ENCODE measurements around the gene CFAP68. TPM values are rescaled to one million over a fixed set of nuclear protein-coding genes. Genes with fewer than 3 reads are reported as not detected.
A peak's percentile ranks its signal among the peaks of the same experiment; 100 is the strongest.

Gene CFAP68
- total and polyA plus RNA-seq, 7 donors = 9.1 to 44.3 (median 18.9) TPM

DNA sequence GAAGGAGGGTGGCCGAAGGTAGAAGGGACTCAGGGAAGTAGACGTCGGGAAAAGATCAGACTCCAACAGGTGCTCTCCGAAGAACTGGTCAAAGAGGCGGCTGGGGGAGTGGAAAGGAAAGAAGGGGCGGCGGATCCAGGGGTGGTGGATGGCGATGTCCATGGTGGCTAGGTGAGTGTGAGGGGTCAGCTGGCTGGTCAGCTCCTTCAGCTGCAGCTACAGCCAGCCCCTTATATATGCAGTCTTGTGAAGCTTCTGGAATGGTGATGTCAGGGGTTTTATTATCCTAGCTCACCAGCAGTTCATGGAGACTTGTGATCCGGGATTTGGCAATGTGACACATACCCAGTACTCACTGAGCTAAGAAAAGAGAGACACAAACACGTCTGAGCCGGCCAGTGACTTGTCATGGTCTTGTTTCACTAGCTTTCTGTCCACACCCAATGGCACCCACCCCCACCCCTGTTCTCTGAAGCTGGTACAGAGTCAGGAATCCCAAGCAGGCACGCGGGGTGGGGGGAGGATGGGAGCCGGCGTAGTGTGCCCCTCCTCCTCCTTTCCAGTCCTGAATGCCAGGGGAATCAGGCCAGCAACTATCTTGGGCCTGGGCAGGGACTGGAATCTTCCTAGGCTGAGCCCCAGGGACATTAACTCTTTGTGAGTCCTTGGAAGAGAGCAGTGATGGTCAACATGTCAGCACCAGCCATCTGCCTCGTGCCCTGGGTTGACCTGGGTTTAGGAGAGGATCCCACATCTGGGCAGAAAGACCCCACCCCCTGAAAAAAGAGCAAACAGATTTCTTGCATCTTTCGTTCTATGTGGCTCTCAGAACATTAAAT, 32.4 kb downstream of the CFAP68 start, which contains the start of gene CRYAB:
Gene CRYAB (minus strand): TSS at position 208 of the 839 bp plus-strand sequence. CDS start 46 bp downstream, at position 162.
- H3K27me3 ChIP-seq = no peaks in the 10 kb centered on the region
- DNase-seq = peak; percentile 96
- WGBS, 2 donors = 52 to 55% methylated on average over 17 of the region's 17 CpGs
- TF ChIP-seq POLR2A (IDR thresholded peaks at IDR 0.05) (peak; percentile 76 to 86), POLR2AphosphoS5 (IDR thresholded peaks at IDR 0.05) (peak; percentile 90 to 95 (median 92)), EP300 (IDR thresholded peaks at IDR 0.05) (peak; percentile 3 to 93 (median 68))
- TF ChIP-seq, protein P1, sequence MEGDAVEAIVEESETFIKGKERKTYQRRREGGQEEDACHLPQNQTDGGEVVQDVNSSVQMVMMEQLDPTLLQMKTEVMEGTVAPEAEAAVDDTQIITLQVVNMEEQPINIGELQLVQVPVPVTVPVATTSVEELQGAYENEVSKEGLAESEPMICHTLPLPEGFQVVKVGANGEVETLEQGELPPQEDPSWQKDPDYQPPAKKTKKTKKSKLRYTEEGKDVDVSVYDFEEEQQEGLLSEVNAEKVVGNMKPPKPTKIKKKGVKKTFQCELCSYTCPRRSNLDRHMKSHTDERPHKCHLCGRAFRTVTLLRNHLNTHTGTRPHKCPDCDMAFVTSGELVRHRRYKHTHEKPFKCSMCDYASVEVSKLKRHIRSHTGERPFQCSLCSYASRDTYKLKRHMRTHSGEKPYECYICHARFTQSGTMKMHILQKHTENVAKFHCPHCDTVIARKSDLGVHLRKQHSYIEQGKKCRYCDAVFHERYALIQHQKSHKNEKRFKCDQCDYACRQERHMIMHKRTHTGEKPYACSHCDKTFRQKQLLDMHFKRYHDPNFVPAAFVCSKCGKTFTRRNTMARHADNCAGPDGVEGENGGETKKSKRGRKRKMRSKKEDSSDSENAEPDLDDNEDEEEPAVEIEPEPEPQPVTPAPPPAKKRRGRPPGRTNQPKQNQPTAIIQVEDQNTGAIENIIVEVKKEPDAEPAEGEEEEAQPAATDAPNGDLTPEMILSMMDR (IDR thresholded peaks at IDR 0.05) = no peak
- H3K27ac ChIP-seq = peak within 1 kb of the TSS; percentile 96 to 100 (median 98)
- H3K36me3 ChIP-seq = peaks cover 0 to 13% (median 9%) of the 10 kb centered on the region in 4 donors
- no peaks in the 10 kb centered on the region for H3K9me3 ChIP-seq
- H3K4me1 ChIP-seq = peaks cover 0 to 39% (median 36%) of the 10 kb centered on the region in 4 donors
- intact Hi-C loops (cut with DNase I) = loop anchor here (1.0 kb wide), 1 partner anchor 32 kb away; the partner anchor contains the start of genes CFAP68 and FDXACB1
- peak within 1 kb of the TSS; percentile 52 to 78 (median 73) for H3K4me3 ChIP-seq

DNA sequence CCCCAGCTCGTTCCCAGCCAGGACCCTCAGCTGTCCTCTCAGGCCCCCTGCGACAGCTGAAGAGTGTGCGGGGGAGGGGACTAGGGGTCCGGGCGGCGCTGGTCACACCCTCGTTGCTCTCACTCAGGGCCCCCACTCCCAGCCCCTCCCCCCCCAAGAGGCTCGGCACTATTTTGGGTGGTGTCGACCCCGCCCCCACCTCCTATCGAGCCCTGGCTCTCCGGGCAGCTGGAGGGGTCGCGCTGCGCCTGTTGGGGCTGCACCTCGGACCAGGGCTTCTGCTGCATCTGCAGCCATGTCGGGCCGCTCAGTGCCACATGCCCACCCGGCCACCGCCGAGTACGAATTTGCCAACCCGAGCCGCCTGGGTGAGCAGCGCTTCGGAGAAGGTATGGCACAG, 33.2 kb downstream of the CFAP68 start, which contains the start of gene HSPB2:
Gene HSPB2 (plus strand): TSS at position 200 of the 400 bp plus-strand sequence. CDS start 96 bp downstream, at position 296.
- DNase-seq = peak; percentile 71
- intact Hi-C loops (cut with DNase I) = loop anchor here (1.0 kb wide), 1 partner anchor 33 kb away; the partner anchor contains the start of genes CFAP68 and FDXACB1
- Histone ChIP-seq H3K4me3 (peak within 1 kb of the TSS; percentile 52 to 78 (median 73)), H3K4me1 (peaks cover 0 to 39% (median 36%) of the 10 kb centered on the region in 4 donors), H3K27ac (peak within 1 kb of the TSS; percentile 96 to 100 (median 98)), H3K27me3 (no peaks in the 10 kb centered on the region), H3K9me3 (no peaks in the 10 kb centered on the region), H3K36me3 (peaks cover 0 to 13% (median 9%) of the 10 kb centered on the region in 4 donors)
- 19 to 50% methylated on average over 26 of the region's 26 CpGs for WGBS, 2 donors
- TF ChIP-seq POLR2AphosphoS5 (IDR thresholded peaks at IDR 0.05) (peak in 1 of 4 donors; percentile 2), POLR2A (IDR thresholded peaks at IDR 0.05) (no peak), EP300 (IDR thresholded peaks at IDR 0.05) (no peak)
- TF ChIP-seq, protein P1 (IDR thresholded peaks at IDR 0.05) = no peak

DNA sequence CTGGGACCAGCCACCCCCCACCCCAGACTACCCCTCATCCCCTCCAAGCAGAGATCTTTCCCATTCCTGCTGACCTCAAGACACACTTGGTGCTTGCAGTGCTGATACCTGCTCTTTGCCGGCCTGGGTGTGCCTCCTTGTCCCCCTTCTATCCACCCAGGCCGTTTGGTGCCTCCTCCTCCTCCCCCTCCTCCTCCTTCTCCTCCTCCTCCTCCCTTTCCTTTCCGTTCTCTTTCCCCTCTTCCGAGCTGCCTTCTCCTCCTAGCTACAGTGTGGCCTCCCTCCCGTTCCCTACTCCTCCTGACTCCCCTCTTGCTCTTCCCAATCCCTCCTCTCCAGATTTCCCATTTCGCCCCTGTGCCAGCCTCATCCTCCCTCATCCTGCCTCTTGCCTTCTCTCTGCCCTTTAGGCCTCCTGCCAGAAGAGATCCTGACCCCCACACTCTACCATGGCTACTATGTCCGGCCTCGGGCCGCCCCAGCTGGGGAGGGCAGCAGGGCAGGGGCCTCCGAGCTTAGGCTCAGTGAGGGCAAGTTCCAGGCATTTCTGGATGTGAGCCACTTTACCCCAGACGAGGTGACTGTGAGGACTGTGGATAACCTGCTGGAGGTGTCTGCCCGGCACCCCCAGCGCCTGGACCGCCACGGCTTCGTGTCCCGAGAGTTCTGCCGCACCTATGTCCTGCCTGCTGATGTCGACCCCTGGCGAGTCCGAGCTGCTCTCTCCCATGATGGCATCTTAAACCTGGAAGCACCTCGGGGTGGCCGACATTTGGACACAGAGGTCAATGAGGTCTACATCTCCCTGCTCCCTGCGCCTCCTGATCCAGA, 33.9 kb downstream of the CFAP68 start:
- H3K4me1 ChIP-seq = peaks cover 0 to 39% (median 36%) of the 10 kb centered on the region in 4 donors
- H3K36me3 ChIP-seq = peaks cover 0 to 8% (median 5%) of the 10 kb centered on the region in 4 donors
- no peaks in the 10 kb centered on the region for H3K27me3 ChIP-seq
- intact Hi-C loops (cut with DNase I) = no loop called here
- DNase-seq = peak; percentile 73
- peak overlapping the region; percentile 52 to 78 (median 73) for H3K4me3 ChIP-seq
- 76 to 77% methylated on average over 24 of the region's 24 CpGs for WGBS, 2 donors
- H3K27ac ChIP-seq = peak overlapping the region; percentile 96 to 100 (median 98)
- H3K9me3 ChIP-seq = no peaks in the 10 kb centered on the region
- TF ChIP-seq POLR2A (IDR thresholded peaks at IDR 0.05) (peak in 1 of 2 donors; percentile 9), EP300 (IDR thresholded peaks at IDR 0.05) (no peak), POLR2AphosphoS5 (IDR thresholded peaks at IDR 0.05) (peak in 2 of 4 donors; percentile 53 to 70)
- TF ChIP-seq, protein P1 (IDR thresholded peaks at IDR 0.05) = no peak

DNA sequence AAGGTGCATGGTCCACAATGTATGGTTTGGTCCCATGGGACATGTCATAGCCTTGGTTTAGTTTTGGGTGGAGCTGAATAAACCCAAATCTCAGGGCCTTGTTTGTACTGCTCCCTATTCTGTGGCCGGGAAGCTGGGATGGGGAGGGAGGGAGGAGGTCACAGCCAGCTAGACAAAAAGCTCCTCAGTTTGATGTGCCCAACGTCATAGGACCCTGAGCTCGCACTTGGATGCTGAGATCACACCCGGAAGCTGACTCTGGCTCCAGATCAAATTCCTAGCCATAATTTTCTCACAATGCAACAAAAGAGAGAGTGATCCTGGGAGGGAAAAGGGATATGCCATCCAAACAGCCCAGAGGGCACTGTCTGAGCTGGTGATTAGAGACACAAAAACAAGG, 34.7 kb downstream of the CFAP68 start:
- intact Hi-C loops (cut with DNase I) = no loop called here
- no peaks in the 10 kb centered on the region for H3K27me3 ChIP-seq
- DNase-seq = peak; percentile 78
- H3K36me3 ChIP-seq = peaks cover 0 to 1% (median under 1%) of the 10 kb centered on the region in 4 donors
- H3K4me1 ChIP-seq = peaks cover 0 to 34% (median 31%) of the 10 kb centered on the region in 4 donors
- H3K4me3 ChIP-seq = peak overlapping the region; percentile 52 to 78 (median 73)
- TF ChIP-seq POLR2A (IDR thresholded peaks at IDR 0.05) (peak; percentile 28 to 68), POLR2AphosphoS5 (IDR thresholded peaks at IDR 0.05) (peak; percentile 58 to 89 (median 76)), EP300 (IDR thresholded peaks at IDR 0.05) (peak in 1 of 4 donors; percentile 31)
- TF ChIP-seq, protein P1 (IDR thresholded peaks at IDR 0.05) = no peak
- H3K9me3 ChIP-seq = no peaks in the 10 kb centered on the region
- peak overlapping the region; percentile 96 to 100 (median 98) for H3K27ac ChIP-seq
- 16 to 54% methylated on average over 4 of the region's 4 CpGs for WGBS, 2 donors

All from sigmoid colon (tissue), 7 donors.